ENCODE results near the gene TTC21B. TPM values are rescaled to one million over a fixed set of nuclear protein-coding genes. Genes with fewer than 3 reads are reported as not detected.

Gene TTC21B
- total RNA-seq, 2 donors from 2014 or later, result 28.0 to 49.6 TPM

- TF ChIP-seq, protein P1, sequence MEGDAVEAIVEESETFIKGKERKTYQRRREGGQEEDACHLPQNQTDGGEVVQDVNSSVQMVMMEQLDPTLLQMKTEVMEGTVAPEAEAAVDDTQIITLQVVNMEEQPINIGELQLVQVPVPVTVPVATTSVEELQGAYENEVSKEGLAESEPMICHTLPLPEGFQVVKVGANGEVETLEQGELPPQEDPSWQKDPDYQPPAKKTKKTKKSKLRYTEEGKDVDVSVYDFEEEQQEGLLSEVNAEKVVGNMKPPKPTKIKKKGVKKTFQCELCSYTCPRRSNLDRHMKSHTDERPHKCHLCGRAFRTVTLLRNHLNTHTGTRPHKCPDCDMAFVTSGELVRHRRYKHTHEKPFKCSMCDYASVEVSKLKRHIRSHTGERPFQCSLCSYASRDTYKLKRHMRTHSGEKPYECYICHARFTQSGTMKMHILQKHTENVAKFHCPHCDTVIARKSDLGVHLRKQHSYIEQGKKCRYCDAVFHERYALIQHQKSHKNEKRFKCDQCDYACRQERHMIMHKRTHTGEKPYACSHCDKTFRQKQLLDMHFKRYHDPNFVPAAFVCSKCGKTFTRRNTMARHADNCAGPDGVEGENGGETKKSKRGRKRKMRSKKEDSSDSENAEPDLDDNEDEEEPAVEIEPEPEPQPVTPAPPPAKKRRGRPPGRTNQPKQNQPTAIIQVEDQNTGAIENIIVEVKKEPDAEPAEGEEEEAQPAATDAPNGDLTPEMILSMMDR (IDR thresholded peaks at IDR 0.05), result no peak
- TF ChIP-seq POLR2AphosphoS5 (IDR thresholded peaks at IDR 0.05) (no peak), POLR2A (IDR thresholded peaks at IDR 0.05) (no peak)
Measured at GRCh38 chr2:165970663-165971062, 17.1 kb upstream of the TTC21B start.

GRCh38 chr2:165969227-165969626, 15.7 kb upstream of the TTC21B start:
- intact Hi-C loops (cut with DNase I), result no loop called here
- no peaks in the 10 kb centered on the region for H3K36me3 ChIP-seq
- H3K27me3 ChIP-seq (replicated peaks; ENCODE audit: insufficient read depth), result no peaks in the 10 kb centered on the region
- DNase-seq (ENCODE audit: low spot score), result no peak
- H3K4me3 ChIP-seq, result no peak overlapping the region
- WGBS, result 30% methylated on average over 2 of the region's 2 CpGs
- H3K4me1 ChIP-seq (replicated peaks), result no peaks in the 10 kb centered on the region
- TF ChIP-seq POLR2A (IDR thresholded peaks at IDR 0.05) (no peak), POLR2AphosphoS5 (IDR thresholded peaks at IDR 0.05) (no peak)
- TF ChIP-seq, protein P1 (IDR thresholded peaks at IDR 0.05), result no peak
- no peak overlapping the region for H3K27ac ChIP-seq
- no peaks in the 10 kb centered on the region for H3K9me3 ChIP-seq

More at GRCh38 chr2:165970663-165971062, 17.1 kb upstream of the TTC21B start:
- H3K4me1 ChIP-seq (replicated peaks), result no peaks in the 10 kb centered on the region
- no peak overlapping the region for H3K4me3 ChIP-seq
- intact Hi-C loops (cut with DNase I), result no loop called here
- 26% methylated on average over 1 of the region's 1 CpG for WGBS
- no peaks in the 10 kb centered on the region for H3K36me3 ChIP-seq
- no peaks in the 10 kb centered on the region for H3K27me3 ChIP-seq (replicated peaks; ENCODE audit: insufficient read depth)
- no peaks in the 10 kb centered on the region for H3K9me3 ChIP-seq
- DNase-seq (ENCODE audit: low spot score), result no peak
- no peak overlapping the region for H3K27ac ChIP-seq

DNA sequence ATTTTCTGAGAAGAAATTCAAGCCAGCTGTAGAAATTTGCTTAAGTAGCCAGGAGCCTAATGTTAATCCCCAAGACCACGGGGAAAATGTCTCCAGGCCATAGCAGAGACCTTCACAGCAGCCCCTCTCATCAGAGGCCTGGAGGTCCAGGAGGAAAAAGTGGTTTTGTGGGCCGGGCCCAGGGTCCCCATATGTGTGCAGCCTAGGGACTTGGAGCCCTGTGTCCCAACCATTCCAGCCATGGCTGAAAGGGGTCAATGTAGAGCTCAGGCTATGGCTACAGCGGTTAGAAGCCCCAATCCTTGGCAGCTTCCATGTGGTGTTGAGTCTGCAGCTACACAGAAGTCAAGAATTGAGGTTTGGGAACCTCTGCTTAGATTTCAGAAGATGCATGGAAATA, 14.2 kb upstream of the TTC21B start:
- TF ChIP-seq, protein P1 (IDR thresholded peaks at IDR 0.05), result no peak
- TF ChIP-seq POLR2AphosphoS5 (IDR thresholded peaks at IDR 0.05), result no peak
- no peak for TF ChIP-seq POLR2A (IDR thresholded peaks at IDR 0.05)

DNA sequence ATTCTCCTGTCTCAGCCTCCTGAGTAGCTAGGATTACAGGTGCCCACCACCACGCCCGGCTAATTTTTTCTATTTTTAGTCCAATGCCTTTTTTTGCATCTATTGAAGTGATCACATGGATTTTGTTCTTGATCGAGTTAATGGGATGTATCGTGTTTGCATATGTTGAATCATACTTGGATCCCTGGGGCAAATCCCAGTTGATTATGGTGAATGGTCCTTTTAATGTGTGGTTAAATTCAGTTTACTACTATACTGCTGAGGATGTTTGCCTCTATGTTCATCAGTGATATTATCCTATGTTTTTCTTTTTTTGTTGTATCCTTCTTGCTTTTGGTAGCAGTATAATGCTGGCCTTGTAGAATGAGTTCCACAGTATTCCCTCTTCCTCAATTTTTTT, 8.2 kb upstream of the TTC21B start:
- intact Hi-C loops (cut with DNase I), result no loop called here
- DNase-seq (ENCODE audit: low spot score), result no peak
- Histone ChIP-seq H3K27me3 (replicated peaks; ENCODE audit: insufficient read depth) (no peaks in the 10 kb centered on the region), H3K27ac (no peak overlapping the region), H3K9me3 (no peaks in the 10 kb centered on the region), H3K4me3 (no peak overlapping the region), H3K4me1 (replicated peaks) (no peaks in the 10 kb centered on the region), H3K36me3 (no peaks in the 10 kb centered on the region)
- 98% methylated on average over 4 of the region's 4 CpGs for WGBS
- TF ChIP-seq POLR2A (IDR thresholded peaks at IDR 0.05) (no peak), POLR2AphosphoS5 (IDR thresholded peaks at IDR 0.05) (no peak)
- TF ChIP-seq, protein P1 (IDR thresholded peaks at IDR 0.05), result no peak

More for the DNA sequence above, 14.2 kb upstream of the TTC21B start:
- Histone ChIP-seq H3K27me3 (replicated peaks; ENCODE audit: insufficient read depth) (no peaks in the 10 kb centered on the region), H3K9me3 (no peaks in the 10 kb centered on the region), H3K4me1 (replicated peaks) (no peaks in the 10 kb centered on the region), H3K36me3 (no peaks in the 10 kb centered on the region), H3K4me3 (no peak overlapping the region), H3K27ac (no peak overlapping the region)
- DNase-seq (ENCODE audit: low spot score), result no peak
- intact Hi-C loops (cut with DNase I), result no loop called here
- WGBS, result 96% methylated on average over 3 of the region's 3 CpGs

- Histone ChIP-seq H3K27ac (no peak overlapping the region), H3K9me3 (no peaks in the 10 kb centered on the region), H3K4me3 (no peak overlapping the region), H3K27me3 (replicated peaks; ENCODE audit: insufficient read depth) (no peaks in the 10 kb centered on the region), H3K4me1 (replicated peaks) (no peaks in the 10 kb centered on the region), H3K36me3 (no peaks in the 10 kb centered on the region)
- no peak for DNase-seq (ENCODE audit: low spot score)
- 54% methylated on average over 4 of the region's 4 CpGs for WGBS
- intact Hi-C loops (cut with DNase I), result no loop called here
- TF ChIP-seq, protein P1 (IDR thresholded peaks at IDR 0.05), result no peak
- TF ChIP-seq POLR2A (IDR thresholded peaks at IDR 0.05) (no peak), POLR2AphosphoS5 (IDR thresholded peaks at IDR 0.05) (no peak)
Measured at GRCh38 chr2:165959371-165959770, 5.8 kb upstream of the TTC21B start.
